ENCODE data around the gene TTLL8.

DNA sequence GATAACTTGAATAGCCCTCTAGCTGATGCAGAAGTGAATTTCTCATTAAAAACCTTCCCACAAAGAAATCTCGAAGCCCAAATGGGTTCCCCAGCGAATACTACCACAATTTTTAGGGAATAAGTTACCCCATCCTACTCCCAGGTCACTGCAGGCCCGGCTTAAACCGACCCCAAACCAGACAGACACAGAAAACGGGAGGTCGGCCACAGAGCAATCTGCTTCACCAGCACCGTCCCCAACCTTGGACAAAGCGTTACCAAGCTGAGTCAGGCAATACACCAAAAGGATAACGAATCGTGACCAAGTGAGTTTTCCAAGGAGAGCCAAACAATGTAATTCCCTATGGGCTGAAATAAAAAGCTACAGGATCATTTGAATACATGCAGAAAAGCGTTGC is 31.1 kb upstream of the TTLL8 start:
- TF ChIP-seq, protein P1, sequence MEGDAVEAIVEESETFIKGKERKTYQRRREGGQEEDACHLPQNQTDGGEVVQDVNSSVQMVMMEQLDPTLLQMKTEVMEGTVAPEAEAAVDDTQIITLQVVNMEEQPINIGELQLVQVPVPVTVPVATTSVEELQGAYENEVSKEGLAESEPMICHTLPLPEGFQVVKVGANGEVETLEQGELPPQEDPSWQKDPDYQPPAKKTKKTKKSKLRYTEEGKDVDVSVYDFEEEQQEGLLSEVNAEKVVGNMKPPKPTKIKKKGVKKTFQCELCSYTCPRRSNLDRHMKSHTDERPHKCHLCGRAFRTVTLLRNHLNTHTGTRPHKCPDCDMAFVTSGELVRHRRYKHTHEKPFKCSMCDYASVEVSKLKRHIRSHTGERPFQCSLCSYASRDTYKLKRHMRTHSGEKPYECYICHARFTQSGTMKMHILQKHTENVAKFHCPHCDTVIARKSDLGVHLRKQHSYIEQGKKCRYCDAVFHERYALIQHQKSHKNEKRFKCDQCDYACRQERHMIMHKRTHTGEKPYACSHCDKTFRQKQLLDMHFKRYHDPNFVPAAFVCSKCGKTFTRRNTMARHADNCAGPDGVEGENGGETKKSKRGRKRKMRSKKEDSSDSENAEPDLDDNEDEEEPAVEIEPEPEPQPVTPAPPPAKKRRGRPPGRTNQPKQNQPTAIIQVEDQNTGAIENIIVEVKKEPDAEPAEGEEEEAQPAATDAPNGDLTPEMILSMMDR (IDR thresholded peaks at IDR 0.05; ENCODE audit: low read depth, low read length) = no peak
- TF ChIP-seq POLR2A (IDR thresholded peaks at IDR 0.05; ENCODE audit: extremely low read depth, insufficient read length) = no peak
- no peak for TF ChIP-seq MYC (IDR thresholded peaks at IDR 0.05; ENCODE audit: low read depth, low read length)
